ENCODE results near the gene FOXE3.

The FOXE3 gene

DNA sequence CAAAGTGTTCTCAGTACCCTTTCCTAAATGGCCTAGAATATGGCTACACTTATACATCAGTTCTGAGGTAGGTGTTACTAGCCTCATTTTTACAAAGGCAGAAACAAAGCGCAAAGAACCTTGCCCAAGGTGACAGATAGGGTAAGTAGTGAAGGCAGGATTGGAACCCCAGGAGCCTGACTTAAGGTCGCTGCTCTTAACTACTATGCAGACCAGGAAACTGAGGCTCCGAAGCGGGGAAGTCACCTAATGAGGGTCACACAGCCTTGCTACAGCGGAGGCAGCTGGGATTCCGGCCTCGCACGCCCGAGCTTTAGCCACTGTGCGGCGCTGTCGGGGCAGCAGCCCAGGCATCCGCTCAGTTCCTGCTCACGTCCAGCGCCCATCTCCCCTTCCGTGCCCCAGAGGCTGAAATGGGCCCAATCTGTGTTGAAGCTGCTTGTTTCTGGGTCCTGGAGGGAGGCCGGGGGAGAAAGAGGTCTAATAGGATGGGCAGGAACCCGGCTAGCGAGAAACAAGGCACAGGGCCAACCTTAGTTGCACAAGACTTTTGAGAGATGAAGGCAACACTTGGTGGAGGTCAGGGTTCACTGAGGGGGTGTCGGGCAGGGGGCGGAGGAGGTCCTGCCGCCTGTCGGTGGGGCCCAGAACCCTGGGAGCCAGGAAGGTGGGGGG, 20.4 kb downstream of the FOXE3 start:
- DNase-seq, result peak; percentile 82

DNA sequence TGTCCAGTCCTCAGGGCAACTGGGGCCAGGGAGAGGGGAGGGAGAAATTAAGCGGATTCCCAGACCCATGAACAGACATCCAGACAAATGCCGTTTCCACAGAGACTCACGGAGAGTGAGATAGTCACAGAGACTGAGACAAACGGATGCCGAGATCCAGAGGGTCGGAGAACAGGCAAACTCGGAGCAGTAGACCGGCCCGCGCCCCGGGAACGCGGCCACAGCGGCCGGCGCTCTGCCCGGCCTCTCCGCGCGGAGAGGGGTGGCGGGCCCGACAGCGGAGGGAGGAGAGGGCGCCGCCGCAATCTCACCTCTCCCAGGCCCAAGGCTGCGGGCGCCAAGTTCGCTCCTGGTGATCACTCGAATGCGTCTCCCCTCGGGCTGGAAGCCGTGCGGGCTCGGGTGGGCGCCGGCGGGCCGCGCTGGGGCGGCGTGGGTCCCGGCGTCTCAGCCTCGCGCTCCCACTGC, 20.9 kb downstream of the FOXE3 start:
- DNase-seq, result peak; percentile 34

DNA sequence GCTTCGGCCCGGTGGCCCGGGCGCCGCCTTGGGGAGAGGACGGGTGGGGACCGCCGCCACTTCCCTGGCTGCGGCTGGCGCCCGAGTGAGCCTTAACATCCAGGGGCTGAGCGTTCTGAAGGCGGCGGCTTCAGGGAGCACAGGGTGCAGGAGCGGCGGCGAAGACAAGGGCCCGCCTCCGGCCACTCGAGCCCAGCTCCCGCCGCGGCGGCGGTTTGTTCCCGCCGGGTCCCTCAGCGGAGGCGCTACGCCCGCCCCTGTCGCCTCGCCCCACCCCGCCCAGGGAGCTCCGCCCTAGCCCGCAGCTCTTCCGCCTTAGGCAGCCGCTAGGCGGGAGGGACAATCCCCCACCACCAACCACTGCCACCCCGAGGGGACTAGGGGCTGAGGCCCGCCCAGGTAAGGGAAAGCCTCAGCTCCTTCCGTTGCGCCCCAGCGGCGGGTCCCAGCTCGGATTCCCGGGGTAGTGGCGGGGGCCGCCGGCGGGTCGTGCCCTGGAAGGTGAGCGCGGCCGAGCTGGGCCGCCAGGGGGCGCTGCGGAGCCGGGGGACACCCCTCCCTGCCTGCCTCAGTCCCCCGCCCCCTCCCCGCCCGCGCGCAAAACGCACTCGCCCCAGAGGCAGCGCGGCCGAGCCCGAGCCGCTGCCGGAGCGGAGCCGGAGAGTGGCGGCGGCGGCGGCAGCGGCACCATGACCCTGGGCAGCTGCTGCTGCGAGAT, 21.5 kb downstream of the FOXE3 start, which contains the start of gene FOXD2:
Gene FOXD2, plus strand, starts transcription at position 598 of the 718 bp plus-strand sequence. Its CDS starts 92 bp downstream, at position 690.
- DNase-seq, result peak; percentile 98

DNA sequence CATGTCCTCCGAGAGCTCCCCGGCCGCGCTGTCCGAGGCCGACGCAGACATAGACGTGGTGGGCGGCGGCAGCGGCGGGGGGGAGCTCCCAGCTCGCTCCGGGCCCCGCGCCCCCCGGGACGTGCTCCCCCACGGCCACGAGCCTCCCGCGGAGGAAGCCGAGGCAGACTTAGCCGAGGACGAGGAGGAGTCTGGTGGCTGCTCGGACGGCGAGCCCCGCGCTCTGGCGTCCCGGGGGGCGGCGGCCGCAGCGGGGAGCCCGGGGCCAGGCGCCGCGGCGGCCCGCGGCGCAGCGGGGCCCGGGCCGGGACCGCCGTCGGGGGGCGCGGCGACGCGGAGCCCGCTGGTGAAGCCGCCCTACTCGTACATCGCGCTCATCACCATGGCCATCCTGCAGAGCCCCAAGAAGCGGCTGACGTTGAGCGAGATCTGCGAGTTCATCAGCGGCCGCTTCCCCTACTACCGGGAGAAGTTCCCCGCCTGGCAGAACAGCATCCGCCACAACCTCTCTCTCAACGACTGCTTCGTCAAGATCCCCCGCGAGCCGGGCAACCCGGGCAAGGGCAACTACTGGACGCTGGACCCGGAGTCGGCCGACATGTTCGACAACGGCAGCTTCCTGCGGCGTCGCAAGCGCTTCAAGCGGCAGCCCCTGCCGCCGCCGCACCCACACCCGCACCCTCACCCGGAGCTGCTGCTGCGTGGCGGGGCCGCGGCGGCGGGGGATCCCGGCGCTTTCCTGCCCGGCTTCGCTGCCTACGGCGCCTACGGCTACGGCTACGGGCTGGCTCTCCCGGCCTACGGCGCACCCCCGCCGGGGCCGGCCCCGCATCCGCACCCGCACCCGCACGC, 22.3 kb downstream of the FOXE3 start:
- DNase-seq, result peak; percentile 23

DNA sequence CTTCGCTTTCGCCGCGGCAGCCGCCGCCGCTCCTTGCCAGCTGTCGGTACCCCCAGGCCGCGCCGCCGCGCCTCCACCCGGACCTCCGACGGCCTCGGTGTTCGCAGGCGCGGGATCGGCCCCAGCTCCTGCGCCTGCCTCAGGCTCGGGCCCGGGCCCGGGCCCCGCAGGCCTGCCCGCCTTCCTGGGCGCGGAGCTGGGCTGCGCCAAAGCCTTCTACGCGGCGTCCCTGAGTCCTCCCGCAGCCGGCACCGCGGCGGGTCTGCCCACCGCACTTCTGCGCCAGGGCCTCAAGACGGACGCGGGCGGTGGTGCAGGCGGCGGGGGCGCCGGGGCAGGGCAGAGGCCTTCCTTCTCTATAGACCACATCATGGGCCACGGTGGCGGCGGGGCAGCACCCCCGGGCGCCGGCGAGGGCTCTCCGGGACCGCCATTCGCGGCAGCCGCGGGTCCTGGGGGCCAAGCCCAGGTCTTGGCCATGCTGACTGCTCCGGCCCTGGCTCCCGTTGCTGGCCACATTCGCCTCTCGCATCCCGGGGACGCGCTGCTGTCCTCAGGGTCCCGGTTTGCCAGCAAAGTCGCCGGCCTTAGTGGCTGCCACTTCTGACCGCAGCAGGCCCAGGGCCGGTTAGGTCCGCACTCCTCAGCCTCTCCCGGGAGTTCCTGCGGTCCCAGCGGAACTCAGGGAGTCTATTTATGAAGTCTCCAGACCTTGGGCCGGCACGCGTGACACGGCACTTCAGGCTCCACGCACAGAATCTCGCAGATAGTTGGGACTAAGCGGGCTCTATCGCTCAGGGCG, 23.1 kb downstream of the FOXE3 start:
- no peak for DNase-seq

DNA sequence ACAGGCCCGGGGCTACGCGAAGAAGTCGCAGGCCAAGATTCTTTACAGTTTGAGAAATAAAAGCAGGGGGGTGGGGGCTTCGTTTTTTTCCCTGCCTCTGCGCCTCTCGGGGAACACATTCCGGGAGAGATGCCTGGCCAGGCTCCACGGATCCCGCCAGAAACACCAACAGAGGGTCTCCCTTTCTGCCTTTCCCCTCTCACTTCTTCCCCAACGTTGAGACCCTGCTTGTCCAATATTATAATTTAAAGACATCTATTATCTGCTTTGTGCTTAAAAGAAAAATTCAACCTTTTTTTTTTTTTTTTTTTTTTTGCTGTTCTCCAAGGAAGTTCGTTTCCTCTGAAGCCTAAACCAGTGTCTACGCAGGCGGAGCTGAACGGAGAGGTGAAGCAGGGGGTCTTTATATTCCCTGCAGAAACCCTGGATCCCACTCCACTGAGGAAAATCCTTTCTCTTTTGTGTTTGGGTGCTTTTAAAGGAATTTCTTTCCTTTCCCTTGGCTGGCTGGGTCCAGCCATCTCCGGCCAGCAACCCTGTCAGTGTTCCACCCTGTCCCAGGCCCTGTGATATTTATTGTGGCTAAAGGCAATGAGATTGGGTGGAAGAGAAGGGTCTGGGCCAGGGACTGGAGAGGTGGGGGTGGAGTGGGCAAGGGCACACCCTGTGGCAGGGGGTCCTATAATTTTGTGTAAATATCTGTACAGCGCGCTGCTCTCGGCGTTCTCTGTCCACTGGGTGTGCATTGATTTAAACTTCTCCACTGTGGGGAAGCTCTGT, 23.9 kb downstream of the FOXE3 start:
- DNase-seq, result no peak

DNA sequence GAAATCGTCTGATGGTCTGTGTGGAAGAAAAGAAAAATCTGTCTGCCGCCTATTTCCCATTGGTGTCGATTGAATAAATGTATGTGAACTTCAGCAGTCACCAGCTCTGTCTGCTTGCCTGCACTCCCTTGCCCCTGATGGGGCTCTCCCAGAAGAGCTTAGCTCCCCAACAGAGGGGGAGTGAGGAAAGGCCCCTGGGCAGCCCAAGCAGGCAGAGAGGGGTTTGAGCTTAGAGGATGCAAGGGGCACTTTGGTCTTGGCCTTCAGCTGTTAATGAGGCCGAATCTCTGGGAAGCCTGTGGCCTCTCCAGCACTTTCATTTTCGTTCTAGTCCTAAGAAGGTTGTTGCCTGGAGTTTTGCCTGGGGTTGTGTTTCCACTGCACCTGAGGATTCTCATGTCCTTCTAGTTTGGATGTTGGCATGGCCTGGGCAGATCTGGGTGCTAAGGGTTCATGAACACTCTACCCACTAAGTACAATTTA, 24.6 kb downstream of the FOXE3 start:
- DNase-seq, result peak; percentile 11

DNA sequence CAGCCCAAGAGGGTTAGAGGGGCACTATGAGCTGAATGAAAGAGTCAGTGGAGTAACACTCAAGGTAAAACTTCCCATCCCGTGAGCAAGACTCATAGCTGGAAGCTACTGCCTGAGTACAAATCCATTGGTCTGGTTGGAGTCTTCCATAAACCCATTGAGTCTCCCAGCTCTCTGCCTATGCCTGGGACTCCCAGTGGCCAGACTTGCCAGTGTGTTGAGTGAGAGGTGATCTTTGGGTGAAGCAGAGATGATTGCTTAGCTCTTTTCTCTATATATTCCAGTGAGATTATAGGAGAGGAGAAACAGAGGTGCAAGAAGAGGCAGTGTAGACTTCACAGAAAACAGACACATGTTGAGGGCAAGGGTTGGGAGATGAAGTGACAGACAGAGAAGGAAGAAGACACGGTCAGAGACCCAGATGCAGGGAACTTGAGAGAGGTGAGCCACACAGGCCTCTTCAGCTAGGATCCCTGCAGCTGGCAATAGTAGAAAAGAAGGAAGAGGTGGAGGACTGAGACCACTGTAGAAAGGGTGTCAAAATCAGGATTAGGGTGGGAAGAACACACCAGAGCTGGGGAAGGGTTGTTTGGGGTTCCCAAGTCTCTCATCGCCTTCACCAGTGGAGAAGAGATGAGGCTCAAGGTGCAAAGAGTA, 25.5 kb downstream of the FOXE3 start:
- no peak for DNase-seq

DNA sequence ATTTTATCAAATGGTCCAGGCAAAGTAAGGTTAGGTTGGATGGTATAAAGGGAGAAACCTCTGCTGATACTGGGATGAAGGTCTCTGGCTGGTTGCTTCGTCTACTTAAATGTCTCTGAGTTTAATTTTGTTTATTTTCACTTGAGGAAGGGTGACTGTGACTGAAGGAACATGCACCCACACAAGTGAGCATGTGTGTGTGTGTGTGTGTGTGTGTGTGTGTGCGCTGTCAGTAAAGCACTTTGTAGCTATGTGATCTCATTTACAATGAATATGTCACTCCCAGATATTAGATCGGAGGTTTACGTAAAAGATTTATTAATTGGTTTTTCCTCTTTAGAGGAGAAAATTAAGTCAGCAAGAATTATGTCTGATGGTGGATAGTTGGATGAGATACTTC, 26.1 kb downstream of the FOXE3 start:
- DNase-seq, result no peak

DNA sequence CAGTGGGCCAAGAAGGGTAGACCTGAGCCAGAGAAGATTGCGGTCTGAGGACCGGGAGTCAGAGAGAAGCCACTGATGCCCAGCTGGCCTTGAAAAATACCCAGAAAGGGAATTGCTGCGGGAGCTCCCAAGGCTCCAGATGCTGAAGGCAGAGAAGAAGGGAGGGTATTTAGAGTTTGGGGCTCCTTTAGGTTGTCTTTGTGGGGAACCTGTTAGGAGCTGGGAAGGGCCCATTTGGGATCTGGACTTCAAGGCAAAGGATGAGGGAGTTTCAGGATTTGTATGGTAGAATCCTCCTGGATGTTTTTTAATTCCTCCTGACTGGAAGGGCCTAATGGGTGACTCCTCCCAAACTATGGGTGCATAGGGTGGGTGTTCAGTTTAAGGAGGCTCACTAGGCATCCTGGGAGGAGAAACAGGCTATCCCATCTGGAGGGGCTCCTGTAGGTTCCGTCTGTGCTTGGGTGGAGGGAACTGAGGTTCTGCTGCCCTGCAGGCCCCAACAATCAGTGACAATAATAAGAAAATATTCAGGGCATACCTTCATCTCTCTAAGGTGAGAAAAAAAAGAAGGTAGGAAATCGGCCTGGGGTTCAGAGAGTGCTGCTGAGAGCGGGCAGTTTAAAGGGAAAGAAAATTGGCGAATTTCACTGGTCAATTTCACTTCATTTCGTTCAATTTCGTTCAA, 26.9 kb downstream of the FOXE3 start:
- DNase-seq, result no peak

DNA sequence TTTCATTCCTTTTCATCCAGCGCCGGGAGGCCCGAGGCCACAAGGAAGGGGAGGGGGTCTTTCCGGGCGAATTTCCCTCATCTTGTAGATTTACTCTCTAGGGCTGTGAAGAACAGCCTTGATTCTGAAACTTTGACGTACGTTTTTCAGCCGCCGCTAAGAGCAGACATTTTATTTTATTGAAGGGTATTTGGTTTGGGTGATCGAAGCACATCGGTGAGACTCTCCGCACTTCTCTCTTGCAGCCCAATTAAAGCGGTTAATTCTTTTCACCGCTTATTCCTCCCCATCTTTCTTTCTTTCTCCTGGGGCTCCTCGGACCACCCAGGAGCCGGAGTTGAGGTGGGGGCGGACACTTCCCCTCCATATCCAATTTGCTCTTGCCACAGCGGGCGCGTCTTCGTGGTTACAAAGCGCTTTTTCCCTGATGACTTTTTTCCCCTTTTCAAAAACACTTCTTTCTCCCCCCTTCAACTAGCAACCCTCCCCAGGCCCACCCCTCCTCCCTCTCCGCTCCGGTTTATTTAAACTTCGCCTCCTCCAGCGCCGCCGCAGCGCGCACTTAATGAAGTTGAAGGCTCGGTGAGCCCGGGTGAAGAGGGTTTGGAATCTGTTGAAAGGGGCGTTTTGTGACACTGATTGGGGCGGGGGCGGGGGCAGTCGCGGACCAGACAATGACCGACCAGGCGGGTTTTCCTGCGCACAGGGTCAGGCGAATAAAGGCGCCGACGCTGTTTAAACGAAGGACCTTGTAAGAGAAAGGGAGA, 27.6 kb downstream of the FOXE3 start:
- no peak for DNase-seq

DNA sequence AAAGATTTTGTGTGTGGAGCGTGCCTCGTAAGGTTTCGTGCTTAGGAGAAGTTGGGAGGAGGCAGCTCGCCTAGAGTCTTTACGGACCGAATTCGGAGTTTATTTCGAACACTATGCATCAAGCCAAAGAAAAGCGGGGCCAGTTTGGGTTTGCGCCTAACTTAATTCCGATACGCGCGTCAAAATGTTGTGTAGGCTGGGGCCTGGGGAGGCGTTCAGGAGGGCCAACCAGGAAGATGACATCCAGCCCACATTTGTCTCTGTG, 28.1 kb downstream of the FOXE3 start:
- no peak for DNase-seq

DNA sequence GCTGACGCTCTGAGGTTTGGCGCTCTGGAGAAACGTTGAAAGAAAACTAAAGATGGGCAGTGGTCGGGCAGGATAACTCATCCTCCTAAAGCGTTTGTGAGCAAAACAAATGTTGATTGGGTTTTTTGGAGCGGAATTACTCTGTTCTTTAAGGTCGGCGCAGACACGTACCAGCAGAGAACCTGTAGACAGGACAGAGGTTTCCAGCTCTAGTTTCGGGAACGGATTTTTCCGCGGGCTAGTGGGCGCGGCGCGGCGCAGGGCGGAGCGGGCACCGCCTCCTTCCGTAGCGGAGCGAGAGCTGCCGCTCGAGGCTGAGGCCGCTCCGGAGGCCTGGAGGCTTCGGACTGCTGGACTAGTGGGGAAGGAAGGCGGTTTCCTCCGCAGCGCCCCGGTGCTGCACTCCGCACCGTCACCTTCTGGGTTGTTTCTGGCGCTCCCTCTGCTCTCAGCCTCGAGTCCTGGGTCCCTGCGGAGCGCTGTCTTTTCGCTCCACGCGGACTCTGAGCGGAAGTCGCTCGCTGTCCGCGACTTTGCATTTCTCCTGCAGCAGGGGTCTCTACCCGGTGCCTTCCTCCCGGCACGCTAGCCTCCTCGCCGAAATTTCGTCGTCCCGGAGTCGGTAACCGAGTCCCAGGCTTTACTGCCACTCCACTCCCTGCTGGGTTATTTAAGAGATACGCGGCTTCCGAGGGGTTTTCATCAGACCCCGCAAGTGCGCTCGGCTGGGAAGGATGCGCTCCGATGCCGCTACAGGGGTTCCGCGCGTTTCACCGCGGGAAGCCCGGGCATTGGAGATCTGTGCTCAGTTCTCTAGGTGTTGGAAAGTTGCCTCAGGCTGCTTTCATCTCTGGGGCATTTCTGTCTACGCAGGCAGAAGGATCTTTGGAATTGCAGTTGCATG, 28.7 kb downstream of the FOXE3 start:
- no peak for DNase-seq

DNA sequence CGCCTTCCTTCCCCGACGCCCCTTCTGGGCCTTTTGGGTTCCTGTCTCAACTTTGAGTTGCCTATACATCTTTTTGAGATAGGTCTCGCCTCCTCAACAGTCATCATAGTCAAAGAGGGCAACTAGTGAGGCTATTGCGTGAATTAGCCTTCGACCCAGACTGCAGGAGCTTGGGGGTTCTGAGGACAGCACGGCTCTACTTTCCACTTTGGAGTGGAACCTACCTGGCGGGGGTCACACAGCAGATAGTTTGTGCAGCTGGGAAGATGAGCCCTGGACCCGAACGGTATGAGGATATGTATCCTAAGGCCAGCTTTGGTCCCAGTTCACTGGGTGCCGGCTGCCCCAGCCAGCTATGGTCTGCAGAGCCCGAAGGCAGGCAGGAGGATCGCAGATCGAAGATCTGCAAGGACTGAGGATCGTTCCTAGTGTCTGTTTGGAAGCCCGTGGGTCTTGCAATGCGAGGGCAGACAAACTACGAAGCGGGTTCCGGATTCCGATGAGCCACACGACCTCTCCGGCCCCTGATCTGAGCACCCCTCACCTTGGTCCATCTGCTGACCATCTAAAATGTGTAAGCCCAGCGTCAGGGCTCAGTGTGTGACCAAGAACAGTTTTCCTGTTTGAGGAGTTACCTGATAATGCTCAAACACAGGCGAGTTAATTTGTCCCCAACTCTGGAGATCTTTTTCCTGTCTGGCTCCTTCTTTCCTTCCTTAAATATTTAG, 29.9 kb downstream of the FOXE3 start:
- no peak for DNase-seq

DNA sequence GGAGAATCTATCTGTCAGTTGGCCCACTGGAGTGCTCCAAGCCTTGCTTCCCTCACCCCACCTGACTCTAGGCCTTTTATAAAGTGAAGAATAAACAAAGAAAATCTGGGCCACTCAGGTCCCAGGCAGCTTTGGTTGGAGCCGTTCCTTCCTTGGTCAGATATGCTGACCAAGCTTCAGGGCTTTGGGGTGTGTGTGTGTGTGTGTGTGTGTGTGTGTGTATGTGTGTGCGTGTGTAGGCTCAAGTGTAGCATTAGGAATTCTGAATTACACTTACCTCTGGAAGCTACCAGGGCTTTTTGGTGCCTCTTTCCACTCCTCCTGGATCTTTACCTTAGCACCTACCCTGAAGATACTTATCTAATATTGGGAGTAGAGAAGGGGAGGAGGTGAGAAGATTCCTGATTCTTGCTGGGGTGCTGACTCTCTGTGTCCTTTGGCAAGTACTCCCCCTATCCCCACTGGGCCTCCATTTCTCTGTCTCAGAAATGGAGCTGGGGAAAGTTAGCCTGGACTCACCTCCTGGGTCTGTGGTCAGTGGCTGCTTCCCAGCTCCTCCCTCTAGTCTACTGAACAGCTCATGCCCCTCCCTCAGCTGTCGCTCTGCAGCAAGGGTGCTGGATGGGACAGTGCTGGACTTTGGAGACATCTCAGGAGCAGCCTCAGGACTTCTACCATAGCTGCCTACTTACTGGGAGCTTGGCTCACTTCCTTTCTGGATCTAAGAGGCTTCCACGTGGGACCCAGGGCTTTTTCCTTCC, 32.6 kb downstream of the FOXE3 start:
- DNase-seq, result no peak

DNA sequence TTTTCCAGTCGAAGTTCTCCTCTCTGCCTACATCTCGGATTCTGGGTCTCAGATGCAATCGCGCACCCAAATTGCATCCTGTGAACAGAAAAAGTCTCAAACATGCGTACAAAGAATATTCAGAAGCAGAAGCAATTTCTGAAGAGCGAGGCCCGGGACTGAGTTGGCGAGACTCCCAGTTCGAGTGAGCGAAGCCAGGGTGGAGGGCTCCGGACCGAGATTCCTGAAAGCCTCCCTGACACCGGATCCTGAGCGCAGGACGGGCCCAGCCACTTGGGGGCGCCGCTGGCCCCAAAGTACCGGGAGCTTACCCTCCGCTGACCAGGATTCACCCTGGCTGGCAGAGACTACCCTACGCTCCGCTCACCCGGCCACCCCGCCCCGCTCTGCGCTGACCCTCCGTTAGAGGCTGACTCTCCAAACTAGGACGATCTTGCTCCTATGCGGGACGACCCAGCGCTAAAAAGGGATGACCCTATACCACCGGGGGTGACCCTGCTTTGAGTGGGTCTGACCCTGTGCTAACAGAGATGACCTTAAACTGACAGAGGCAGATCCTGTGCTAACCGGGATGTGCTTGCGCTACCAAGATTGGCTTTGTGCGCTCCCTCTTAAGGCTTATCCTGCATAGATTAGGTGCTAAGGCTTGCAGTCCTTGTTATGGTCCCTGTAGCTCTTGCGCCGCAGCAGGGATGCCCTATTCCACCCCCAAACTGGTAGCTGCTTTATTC, 33.9 kb downstream of the FOXE3 start:
- DNase-seq, result peak; percentile 42

DNA sequence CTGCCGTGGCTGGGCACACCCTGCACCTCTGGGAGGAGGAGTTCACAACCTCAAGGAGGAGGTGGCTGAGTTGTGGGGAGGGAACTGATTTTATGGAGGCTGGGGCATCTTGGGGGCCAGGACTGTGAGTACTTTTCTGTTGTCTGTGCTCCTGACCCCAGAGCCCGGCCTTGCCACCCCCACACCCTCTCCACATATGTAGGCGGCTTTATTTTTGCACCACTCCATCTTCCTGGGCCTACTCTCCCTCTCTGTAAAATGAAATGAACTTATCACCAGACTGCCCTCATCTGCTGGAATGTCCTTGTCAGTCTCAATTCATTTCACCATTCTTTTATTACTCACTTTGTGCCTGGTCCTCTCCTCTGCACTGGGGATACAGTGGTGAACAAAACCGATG, 34.5 kb downstream of the FOXE3 start:
- no peak for DNase-seq
